ENCODE results near the gene CEP350.

- no peak for TF ChIP-seq CTCF (conservative IDR thresholded peaks at IDR 0.05 in 1 of 2, IDR thresholded peaks at IDR 0.05 in 1 of 2; ENCODE audit: low read depth in 1 of 2, low read length in 2 of 2)
- TF ChIP-seq EZH2 (IDR thresholded peaks at IDR 0.05; ENCODE audit: low read length, missing control alignments) = no peak
Measured at GRCh38 chr1:180002437-180002836, 47.8 kb downstream of the CEP350 start.
